ENCODE data around the gene PSMD5. TPM values are rescaled to one million over a fixed set of nuclear protein-coding genes. Genes with fewer than 3 reads are reported as not detected.

PSMD5 gene
- total RNA-seq, 5 donors from 2014 or later (not counting 1 experiment from before 2014, with no cell fraction given) = 27.5 to 55.2 (median 47.7) TPM

- peak overlapping the region; percentile 5 for H3K27ac ChIP-seq (ENCODE audit: low read length)
- POLR2A ChIA-PET = interaction anchor here in 1 of 2 donors (0.6 kb wide), 1 partner anchor 22 kb away, joined by 7 read pairs; no protein-coding TSS in a partner anchor
- ATAC-seq (replicated peaks in 1 of 4) (no peak), DNase-seq (no peak)
- no peaks in the 10 kb centered on the region for H3K9me3 ChIP-seq
- Mint-ChIP-seq H3K27me3 (no peaks in the 10 kb centered on the region), H3K4me1 (peaks cover 12 to 30% (median 19%) of the 10 kb centered on the region in 3 donors), H3K36me3 (peaks cover 8% of the 10 kb centered on the region), H3K27ac (peak overlapping the region; percentile 49 to 61), H3K4me3 (no peak overlapping the region), H3K9me3 (no peaks in the 10 kb centered on the region)
- H3K4me3 ChIP-seq (ENCODE audit: control insufficient read depth in 1 of 2, extremely low read depth in 1 of 2, low read length in 1 of 2) = no peak overlapping the region
- peaks cover 4% of the 10 kb centered on the region in 2 experiments for H3K4me1 ChIP-seq (ENCODE audit: control insufficient read depth in 1 of 2, extremely low read depth in 1 of 2, insufficient read depth in 2 of 2, low read length in 2 of 2)
- no peaks in the 10 kb centered on the region for H3K27me3 ChIP-seq (replicated peaks in 1 of 2; ENCODE audit: control insufficient read depth in 2 of 2, extremely low read depth in 1 of 2, insufficient read depth in 2 of 2, low read length in 1 of 2)
- peaks cover 3 to 38% of the 10 kb centered on the region in 2 donors for H3K36me3 ChIP-seq (ENCODE audit: control insufficient read depth in 2 of 2, extremely low read depth in 1 of 2, insufficient read depth in 1 of 2, low read length in 1 of 2)
- 80% methylated on average over 1 of the region's 5 CpGs for WGBS (ENCODE audit: insufficient coverage)
- CTCF ChIA-PET = no interaction called here
Observed at GRCh38 chr9:120852240-120853010, 9.7 kb upstream of the PSMD5 start.

- no peak for ATAC-seq (replicated peaks in 1 of 4)
- POLR2A ChIA-PET = interaction anchor here (0.6 to 0.9 kb wide), 3 partner anchors 11 to 33 kb away, joined by 4 to 8 read pairs (median 7); no protein-coding TSS in a partner anchor
Observed at GRCh38 chr9:120851449-120851848, 8.7 kb upstream of the PSMD5 start.

GRCh38 chr9:120850315-120850714 lies 7.6 kb upstream of the PSMD5 start:
- no peak overlapping the region for H3K4me3 Mint-ChIP-seq
- no peaks in the 10 kb centered on the region for H3K27me3 ChIP-seq (replicated peaks in 1 of 2; ENCODE audit: control insufficient read depth in 2 of 2, extremely low read depth in 1 of 2, insufficient read depth in 2 of 2, low read length in 1 of 2)
- POLR2A ChIA-PET = interaction anchor here (0.7 to 0.9 kb wide), 4 partner anchors 13 to 321 kb away, joined by 3 to 15 read pairs (median 6); no protein-coding TSS in a partner anchor
- H3K4me1 ChIP-seq (ENCODE audit: control insufficient read depth in 1 of 2, extremely low read depth in 1 of 2, insufficient read depth in 2 of 2, low read length in 2 of 2) = peaks cover 17 to 23% of the 10 kb centered on the region in 2 experiments
- peaks cover 6% of the 10 kb centered on the region for H3K36me3 Mint-ChIP-seq
- WGBS (ENCODE audit: insufficient coverage) = 100% methylated on average over 1 of the region's 3 CpGs
- H3K27ac Mint-ChIP-seq = peak overlapping the region; percentile 34 to 58
- H3K4me1 Mint-ChIP-seq = peaks cover 33 to 51% (median 40%) of the 10 kb centered on the region in 3 donors
- peaks cover 0 to 27% of the 10 kb centered on the region in 2 donors for H3K36me3 ChIP-seq (ENCODE audit: control insufficient read depth in 2 of 2, extremely low read depth in 1 of 2, insufficient read depth in 1 of 2, low read length in 1 of 2)
- DNase-seq (no peak), ATAC-seq (replicated peaks in 1 of 4) (no peak)
- H3K9me3 ChIP-seq = no peaks in the 10 kb centered on the region
- CTCF ChIA-PET = no interaction called here
- H3K27me3 Mint-ChIP-seq = no peaks in the 10 kb centered on the region
- H3K4me3 ChIP-seq (ENCODE audit: control insufficient read depth in 1 of 2, extremely low read depth in 1 of 2, low read length in 1 of 2) = no peak overlapping the region
- no peaks in the 10 kb centered on the region for H3K9me3 Mint-ChIP-seq
- H3K27ac ChIP-seq (ENCODE audit: low read length) = no peak overlapping the region

More at GRCh38 chr9:120851449-120851848, 8.7 kb upstream of the PSMD5 start:
- Histone ChIP-seq H3K36me3 (ENCODE audit: control insufficient read depth in 2 of 2, extremely low read depth in 1 of 2, insufficient read depth in 1 of 2, low read length in 1 of 2) (peaks cover 0 to 33% of the 10 kb centered on the region in 2 donors), H3K9me3 (no peaks in the 10 kb centered on the region), H3K4me3 (ENCODE audit: control insufficient read depth in 1 of 2, extremely low read depth in 1 of 2, low read length in 1 of 2) (no peak overlapping the region), H3K27me3 (replicated peaks in 1 of 2; ENCODE audit: control insufficient read depth in 2 of 2, extremely low read depth in 1 of 2, insufficient read depth in 2 of 2, low read length in 1 of 2) (no peaks in the 10 kb centered on the region), H3K27ac (ENCODE audit: low read length) (no peak overlapping the region), H3K4me1 (ENCODE audit: control insufficient read depth in 1 of 2, extremely low read depth in 1 of 2, insufficient read depth in 2 of 2, low read length in 2 of 2) (peaks cover 11 to 12% of the 10 kb centered on the region in 2 experiments)
- peak overlapping the region; percentile 43 to 73 for H3K27ac Mint-ChIP-seq
- CTCF ChIA-PET = no interaction called here
- peaks cover 7% of the 10 kb centered on the region for H3K36me3 Mint-ChIP-seq
- 100% methylated on average over 1 of the region's 1 CpG for WGBS (ENCODE audit: insufficient coverage)
- H3K27me3 Mint-ChIP-seq = no peaks in the 10 kb centered on the region
- H3K4me1 Mint-ChIP-seq = peaks cover 22 to 40% (median 29%) of the 10 kb centered on the region in 3 donors
- DNase-seq = no peak
- no peak overlapping the region for H3K4me3 Mint-ChIP-seq
- H3K9me3 Mint-ChIP-seq = no peaks in the 10 kb centered on the region

- no peak overlapping the region for H3K4me3 ChIP-seq (ENCODE audit: control insufficient read depth in 1 of 2, extremely low read depth in 1 of 2, low read length in 1 of 2)
- H3K4me3 Mint-ChIP-seq = peak overlapping the region; percentile 45 to 99 (median 49)
- WGBS (ENCODE audit: insufficient coverage) = no CpG with 5 or more reads among the region's 1 CpG
- ChIA-PET POLR2A (interaction anchor here (0.6 to 1.0 kb wide), 8 partner anchors 22 to 535 kb away, joined by 3 to 7 read pairs (median 4); partner anchors contain the start of gene PHF19 (in 1 of the 2)), CTCF (interaction anchor here (0.5 to 1.9 kb wide), 17 partner anchors 10 to 322 kb away, joined by 3 to 13 read pairs (median 3); no protein-coding TSS in a partner anchor)
- peak overlapping the region; percentile 97 for H3K27ac Mint-ChIP-seq
- peaks cover 66 to 70% (median 67%) of the 10 kb centered on the region in 3 donors for H3K4me1 Mint-ChIP-seq
- H3K4me1 ChIP-seq (ENCODE audit: control insufficient read depth in 1 of 2, extremely low read depth in 1 of 2, insufficient read depth in 2 of 2, low read length in 2 of 2) = peaks cover 41% of the 10 kb centered on the region in 2 experiments
- peaks cover 0 to 9% of the 10 kb centered on the region in 2 donors for H3K36me3 ChIP-seq (ENCODE audit: control insufficient read depth in 2 of 2, extremely low read depth in 1 of 2, insufficient read depth in 1 of 2, low read length in 1 of 2)
- ATAC-seq (replicated peaks in 1 of 4) (no peak), DNase-seq (no peak)
- H3K27me3 ChIP-seq (replicated peaks in 1 of 2; ENCODE audit: control insufficient read depth in 2 of 2, extremely low read depth in 1 of 2, insufficient read depth in 2 of 2, low read length in 1 of 2) = no peaks in the 10 kb centered on the region
- H3K9me3 ChIP-seq = no peaks in the 10 kb centered on the region
- peaks cover 3% of the 10 kb centered on the region for H3K36me3 Mint-ChIP-seq
- H3K9me3 Mint-ChIP-seq = no peaks in the 10 kb centered on the region
- H3K27me3 Mint-ChIP-seq = no peaks in the 10 kb centered on the region
- H3K27ac ChIP-seq (ENCODE audit: low read length) = peak overlapping the region; percentile 71
Observed at GRCh38 chr9:120846906-120847305, 4.2 kb upstream of the PSMD5 start.

- H3K27ac ChIP-seq (ENCODE audit: low read length) = peak overlapping the region; percentile 71
- H3K4me3 ChIP-seq (ENCODE audit: control insufficient read depth in 1 of 2, extremely low read depth in 1 of 2, low read length in 1 of 2) = no peak overlapping the region
- ChIA-PET CTCF (interaction anchor here (0.5 to 1.9 kb wide), 21 partner anchors 10 to 323 kb away, joined by 3 to 13 read pairs (median 3); no protein-coding TSS in a partner anchor), POLR2A (interaction anchor here (0.6 to 1.0 kb wide), 7 partner anchors 22 to 85 kb away, joined by 3 to 7 read pairs (median 4); partner anchors contain the start of gene PHF19 (in 1 of the 2))
- no peaks in the 10 kb centered on the region for H3K9me3 ChIP-seq
- WGBS (ENCODE audit: insufficient coverage) = no CpG with 5 or more reads among the region's 3 CpGs
- Mint-ChIP-seq H3K4me3 (peak overlapping the region; percentile 45 to 99 (median 49)), H3K4me1 (peaks cover 70 to 75% (median 71%) of the 10 kb centered on the region in 3 donors), H3K27me3 (no peaks in the 10 kb centered on the region), H3K36me3 (peaks cover 6% of the 10 kb centered on the region), H3K27ac (peak overlapping the region; percentile 97), H3K9me3 (no peaks in the 10 kb centered on the region)
- peaks cover 44 to 45% of the 10 kb centered on the region in 2 experiments for H3K4me1 ChIP-seq (ENCODE audit: control insufficient read depth in 1 of 2, extremely low read depth in 1 of 2, insufficient read depth in 2 of 2, low read length in 2 of 2)
- H3K36me3 ChIP-seq (ENCODE audit: control insufficient read depth in 2 of 2, extremely low read depth in 1 of 2, insufficient read depth in 1 of 2, low read length in 1 of 2) = peaks cover 0 to 4% of the 10 kb centered on the region in 2 donors
- peak; percentile 53 to 72 (median 60) for ATAC-seq (replicated peaks in 1 of 4)
- peak in 21 of 35 experiments; percentile 15 to 82 (median 39) for DNase-seq
- no peaks in the 10 kb centered on the region for H3K27me3 ChIP-seq (replicated peaks in 1 of 2; ENCODE audit: control insufficient read depth in 2 of 2, extremely low read depth in 1 of 2, insufficient read depth in 2 of 2, low read length in 1 of 2)
Observed at GRCh38 chr9:120846251-120846889, 3.6 kb upstream of the PSMD5 start.

GRCh38 chr9:120845255-120845654 lies 2.5 kb upstream of the PSMD5 start:
- no peaks in the 10 kb centered on the region for H3K9me3 ChIP-seq
- H3K4me3 Mint-ChIP-seq = peak overlapping the region; percentile 21 to 99 (median 93)
- no peak overlapping the region for H3K4me3 ChIP-seq (ENCODE audit: control insufficient read depth in 1 of 2, extremely low read depth in 1 of 2, low read length in 1 of 2)
- no peak for DNase-seq
- no peaks in the 10 kb centered on the region for H3K27me3 ChIP-seq (replicated peaks in 1 of 2; ENCODE audit: control insufficient read depth in 2 of 2, extremely low read depth in 1 of 2, insufficient read depth in 2 of 2, low read length in 1 of 2)
- POLR2A ChIA-PET = interaction anchor here (0.6 to 0.7 kb wide), 2 partner anchors 11 to 33 kb away, joined by 3 read pairs; no protein-coding TSS in a partner anchor
- no peak for ATAC-seq (replicated peaks in 1 of 4)
- H3K27me3 Mint-ChIP-seq = no peaks in the 10 kb centered on the region
- CTCF ChIA-PET = interaction anchor here in 1 of 2 donors (0.6 to 1.3 kb wide), 3 partner anchors 24 to 136 kb away, joined by 3 to 6 read pairs (median 3); no protein-coding TSS in a partner anchor
- H3K4me1 ChIP-seq (ENCODE audit: control insufficient read depth in 1 of 2, extremely low read depth in 1 of 2, insufficient read depth in 2 of 2, low read length in 2 of 2) = peaks cover 44 to 45% of the 10 kb centered on the region in 2 experiments
- peaks cover 0 to 2% of the 10 kb centered on the region in 2 donors for H3K36me3 ChIP-seq (ENCODE audit: control insufficient read depth in 2 of 2, extremely low read depth in 1 of 2, insufficient read depth in 1 of 2, low read length in 1 of 2)
- peak overlapping the region; percentile 90 for H3K27ac ChIP-seq (ENCODE audit: low read length)
- no peaks in the 10 kb centered on the region for H3K9me3 Mint-ChIP-seq
- peak overlapping the region; percentile 97 for H3K27ac Mint-ChIP-seq
- H3K36me3 Mint-ChIP-seq = peaks cover 7% of the 10 kb centered on the region
- H3K4me1 Mint-ChIP-seq = peaks cover 70 to 73% (median 71%) of the 10 kb centered on the region in 3 donors

Measured in T-cell (primary cell).